Spinal cord (tissue), 10 donors: ENCODE results near the gene WASHC2C. TPM values are rescaled to one million over a fixed set of nuclear protein-coding genes. Genes with fewer than 3 reads are reported as not detected.
A peak's percentile ranks its signal among the peaks of the same experiment; 100 is the strongest.
"Not testable (repeated sequence)": the region's sequence is repeated elsewhere in the genome, so short reads cannot be mapped to it uniquely, and the experiment has no call there.

Experiments used
- DNase-seq, 6 donors: peaks; one replicate each; pipeline versions ENCODE4 v3.0.0 to v3.0.0-alpha.2; 2013 to 2015; ENCODE audit warnings: low spot score in 6 of 6, low read depth in 4 of 6
- H3K27ac ChIP-seq: one replicate; pipeline ENCODE4 v1.5.1; 2013; ENCODE audit warnings: low read depth, low read length, control low read depth
- H3K27me3 ChIP-seq: one replicate; pipeline ENCODE4 v1.6.1; 2013; ENCODE audit warnings: low read length; ENCODE audit not compliant: control insufficient read depth, insufficient read depth
- H3K36me3 ChIP-seq: one replicate; pipeline ENCODE4 v1.6.1; 2013; ENCODE audit warnings: low read length; ENCODE audit not compliant: control insufficient read depth, insufficient read depth
- H3K4me1 ChIP-seq: one replicate; pipeline ENCODE4 v1.6.1; 2013; ENCODE audit warnings: low read length; ENCODE audit not compliant: control insufficient read depth, insufficient read depth
- H3K4me3 ChIP-seq: one replicate; pipeline ENCODE4 v1.5.1; 2013; ENCODE audit warnings: low read depth, low read length, control low read depth
- H3K9me3 ChIP-seq: one replicate; pipeline ENCODE4 v1.6.1; 2013; ENCODE audit warnings: low read length; ENCODE audit not compliant: control insufficient read depth, insufficient read depth
- WGBS: methylation state at CpG from one replicate; pipeline ENCODE4 v1.1.5; 2013; ENCODE audit warnings: missing lambda C conversion rate; ENCODE audit not compliant: insufficient coverage; 5-methylcytosine and 5-hydroxymethylcytosine counted together
- polyA plus RNA-seq, 2 donors: library from polyadenylated mRNA; unstranded; fragments of 120-200 nt; gene quantifications; one replicate each; pipeline ENCODE4 v1.2.1, GENCODE V29; 2013; ENCODE audit not compliant: insufficient read length in 2 of 2
- total RNA-seq, 2 donors: library from RNA; depleted of rRNA in 1 of 2; stranded (reverse); fragments of 120-200 nt in 1 of 2; fragments of >200 nt in 1 of 2; gene quantifications; one replicate each; pipeline versions ENCODE4 v1.2.3 to v1.2.4, GENCODE V29; 2013 to 2014
- donor health status: healthy.

The WASHC2C gene
- total and polyA plus RNA-seq, 4 donors, result 41.4 to 44.6 (median 43.1) TPM

DNA sequence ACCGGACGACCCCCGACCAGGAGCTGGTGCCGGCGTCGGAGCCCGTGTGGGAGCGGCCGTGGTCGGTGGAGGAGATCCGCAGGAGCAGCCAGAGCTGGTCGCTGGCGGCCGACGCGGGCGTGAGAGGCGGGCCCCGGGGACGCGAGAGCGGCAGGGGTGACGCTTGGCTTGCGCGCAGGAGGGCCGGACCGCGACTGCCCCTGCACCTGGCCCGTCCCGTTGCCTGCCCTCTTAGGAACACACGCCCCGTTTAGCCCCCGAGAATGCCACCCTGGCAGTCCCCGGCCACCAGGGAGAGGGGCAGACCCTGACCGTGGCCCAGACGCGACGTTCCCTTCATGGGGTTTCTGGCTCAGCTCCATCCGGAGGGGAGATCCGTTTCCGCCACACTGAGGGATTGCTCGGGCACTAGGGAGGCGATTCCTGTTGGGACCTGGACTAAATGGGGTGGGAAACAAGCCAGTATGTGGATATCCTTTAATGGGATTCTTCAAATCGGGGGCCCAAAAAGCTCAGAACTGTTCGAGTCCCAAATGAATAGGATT, 427 bp downstream of the WASHC2C start:
- WGBS, result 0% methylated on average over 7 of the region's 45 CpGs
- not testable (repeated sequence) for DNase-seq, H3K27me3 ChIP-seq, H3K27ac ChIP-seq, H3K4me1 ChIP-seq, H3K36me3 ChIP-seq, H3K9me3 ChIP-seq
- H3K4me3 ChIP-seq, result peak overlapping the region; percentile 31

DNA sequence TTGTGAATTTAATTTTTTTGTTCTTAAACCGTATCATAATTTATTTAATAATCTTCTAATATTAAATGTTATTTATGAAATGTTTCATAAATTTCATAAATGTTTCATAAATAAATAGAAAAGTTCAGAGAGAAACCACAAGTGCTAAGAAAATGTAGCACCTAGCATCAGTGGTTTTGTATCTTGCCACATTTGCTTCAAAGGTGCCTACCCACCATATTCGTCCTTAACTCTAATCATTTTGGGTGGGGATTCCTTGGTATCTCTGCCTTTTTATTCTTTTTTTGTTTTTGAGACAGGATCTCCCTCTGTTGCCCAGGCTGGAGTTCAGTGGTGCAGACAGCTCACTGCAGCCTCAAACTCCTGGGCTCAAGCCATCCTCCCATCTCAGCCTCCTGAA, 7.4 kb downstream of the WASHC2C start:
- H3K9me3 ChIP-seq, H3K36me3 ChIP-seq, H3K27me3 ChIP-seq, DNase-seq, H3K27ac ChIP-seq, H3K4me3 ChIP-seq, H3K4me1 ChIP-seq: not testable (repeated sequence)
- no CpG with 5 or more reads among the region's 2 CpGs for WGBS

DNA sequence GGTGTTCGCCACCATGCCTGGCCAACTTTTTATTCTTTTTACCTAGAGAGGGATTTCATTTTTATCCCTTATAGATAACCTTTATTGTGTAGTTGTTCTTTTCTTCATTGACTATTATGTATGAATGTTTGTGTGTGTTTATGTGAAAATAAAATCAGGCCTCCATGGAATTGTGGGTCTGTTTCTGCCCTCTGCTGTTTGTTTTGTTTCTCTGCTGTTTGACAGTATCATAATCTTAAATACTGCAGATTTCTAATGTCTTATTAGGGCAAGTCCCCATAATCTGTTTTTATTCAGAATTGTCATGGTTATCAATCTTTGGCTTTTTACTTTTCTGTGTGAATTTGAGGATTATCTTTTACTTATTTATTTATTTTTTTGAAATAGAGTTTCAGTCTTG, 7.8 kb downstream of the WASHC2C start:
- DNase-seq, result peak in 2 of 6 donors; percentile 1 to 27
- H3K4me1 ChIP-seq, H3K9me3 ChIP-seq, H3K27me3 ChIP-seq, H3K27ac ChIP-seq, H3K36me3 ChIP-seq, H3K4me3 ChIP-seq: not testable (repeated sequence)
- WGBS, result no CpG with 5 or more reads among the region's 1 CpG

DNA sequence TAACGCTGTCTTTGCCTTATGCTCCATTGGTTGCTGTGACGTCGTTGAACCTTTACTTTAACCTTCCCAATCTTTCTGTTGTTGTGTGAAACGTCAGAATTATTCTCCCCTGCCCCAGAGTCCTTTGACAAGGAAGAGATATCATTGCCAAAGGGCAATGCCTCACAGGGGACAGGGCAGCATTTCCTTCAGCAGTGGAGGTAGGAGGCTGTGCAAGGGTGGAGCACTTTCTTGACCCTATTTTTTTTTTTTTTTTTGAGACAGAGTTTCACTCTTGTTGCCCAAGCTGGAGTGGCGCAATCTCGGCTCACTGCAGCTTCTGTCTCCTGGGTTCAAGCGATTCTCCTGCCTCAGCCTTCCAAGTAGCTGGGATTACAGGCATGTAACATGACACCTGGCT, 14.5 kb downstream of the WASHC2C start:
- H3K4me3 ChIP-seq, DNase-seq, H3K27ac ChIP-seq, H3K9me3 ChIP-seq, H3K27me3 ChIP-seq, H3K36me3 ChIP-seq, H3K4me1 ChIP-seq: not testable (repeated sequence)
- no CpG with 5 or more reads among the region's 7 CpGs for whole genome bisulfite sequencing

DNA sequence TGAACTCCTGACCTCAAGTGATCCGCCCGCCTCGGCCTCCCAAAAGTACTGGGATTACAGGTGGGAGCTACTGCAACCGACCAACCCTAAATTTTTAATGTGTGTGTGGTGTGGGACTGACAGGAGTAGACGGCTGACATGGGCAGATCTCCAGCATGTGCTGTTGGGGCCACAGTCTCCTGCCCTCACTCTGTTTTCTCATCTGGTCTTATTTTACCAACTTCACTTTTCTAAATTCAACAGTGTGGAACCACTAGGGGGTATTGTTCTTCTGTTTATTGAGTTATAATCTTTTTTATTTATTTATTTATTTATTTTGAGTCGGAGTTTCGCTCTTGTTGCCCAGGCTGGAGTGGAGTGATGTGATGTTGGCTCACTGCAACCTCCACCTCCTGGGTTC, 14.9 kb downstream of the WASHC2C start:
- H3K27ac ChIP-seq, result not testable (repeated sequence)

DNA sequence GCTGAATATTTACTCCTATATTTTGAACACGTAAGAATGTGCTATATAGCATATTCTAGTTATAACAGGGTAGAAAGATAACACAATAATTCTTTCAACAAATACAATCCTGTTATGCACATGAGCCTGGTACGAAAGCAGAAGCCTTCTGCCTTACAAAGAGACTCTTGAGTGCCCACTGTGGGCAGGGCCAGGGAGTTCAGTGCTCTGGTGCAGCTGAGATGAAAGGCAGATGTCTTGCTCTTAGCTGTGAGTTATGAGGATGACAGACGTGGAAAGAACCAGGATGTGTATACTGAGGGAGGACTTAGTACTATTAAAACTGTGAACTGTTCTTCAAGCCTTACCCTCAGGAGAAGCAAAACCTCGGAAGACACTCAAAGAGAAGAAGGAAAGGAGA, 24.1 kb downstream of the WASHC2C start:
- H3K4me1 ChIP-seq, H3K36me3 ChIP-seq, H3K4me3 ChIP-seq, H3K27me3 ChIP-seq, DNase-seq, H3K9me3 ChIP-seq, H3K27ac ChIP-seq: not testable (repeated sequence)
- no CpG with 5 or more reads among the region's 4 CpGs for WGBS

More for the DNA sequence above, 14.9 kb downstream of the WASHC2C start:
- no CpG with 5 or more reads among the region's 7 CpGs for WGBS
- not testable (repeated sequence) for H3K4me1 ChIP-seq, H3K27me3 ChIP-seq, DNase-seq, H3K9me3 ChIP-seq, H3K4me3 ChIP-seq, H3K36me3 ChIP-seq

DNA sequence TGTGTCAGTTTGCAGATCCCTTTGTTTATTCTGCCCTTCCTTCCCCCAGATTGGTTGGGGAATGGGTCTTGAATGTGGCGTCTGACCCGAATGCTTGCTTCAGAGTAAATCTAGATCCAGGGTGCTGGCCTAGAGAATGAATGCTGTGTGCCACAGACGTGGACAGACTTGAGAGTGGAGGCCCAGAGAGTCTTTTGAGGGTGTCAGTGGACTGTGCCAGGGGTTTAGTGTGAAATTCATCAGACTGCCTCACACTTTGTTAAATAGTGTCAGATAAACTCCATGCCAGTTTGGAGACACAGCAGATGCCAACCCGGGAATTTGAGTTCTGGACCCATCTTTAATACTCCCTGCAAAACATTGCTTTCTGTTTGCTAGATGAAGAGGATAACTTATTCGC, 25.1 kb downstream of the WASHC2C start:
- not testable (repeated sequence) for H3K27ac ChIP-seq, H3K4me1 ChIP-seq

GRCh38 chr10:45753979-45754495, 27.0 kb downstream of the WASHC2C start:
- not testable (repeated sequence) for H3K27ac ChIP-seq, H3K27me3 ChIP-seq, DNase-seq, H3K9me3 ChIP-seq, H3K36me3 ChIP-seq, H3K4me1 ChIP-seq, H3K4me3 ChIP-seq
- WGBS, result 90% methylated on average over 2 of the region's 7 CpGs

More for the DNA sequence above, 25.1 kb downstream of the WASHC2C start:
- H3K4me3 ChIP-seq, H3K36me3 ChIP-seq, H3K27me3 ChIP-seq, DNase-seq, H3K9me3 ChIP-seq: not testable (repeated sequence)
- WGBS, result 100% methylated on average over 1 of the region's 5 CpGs

DNA sequence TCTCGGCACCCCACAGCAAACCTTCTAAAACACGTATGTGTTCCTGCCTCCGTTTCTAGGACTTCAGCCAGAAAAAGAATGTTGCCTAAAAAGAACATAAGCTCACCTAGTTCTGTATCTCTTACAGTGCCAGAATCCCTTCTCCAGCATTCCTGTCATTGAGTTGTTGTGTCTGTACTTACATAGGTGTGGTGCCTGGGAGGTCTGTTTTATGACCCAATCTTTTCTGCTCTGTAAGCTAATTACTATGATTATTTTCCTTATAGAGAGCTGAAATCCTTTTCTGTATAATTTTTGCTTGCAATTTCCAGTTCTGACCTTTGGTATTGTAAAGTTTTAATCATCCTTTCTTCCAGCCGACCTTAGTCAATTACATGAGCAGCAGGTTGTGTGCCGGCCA, 28.0 kb downstream of the WASHC2C start:
- not testable (repeated sequence) for H3K4me1 ChIP-seq, H3K4me3 ChIP-seq, H3K27ac ChIP-seq, H3K9me3 ChIP-seq, H3K36me3 ChIP-seq, DNase-seq, H3K27me3 ChIP-seq
- WGBS, result no CpG with 5 or more reads among the region's 5 CpGs

DNA sequence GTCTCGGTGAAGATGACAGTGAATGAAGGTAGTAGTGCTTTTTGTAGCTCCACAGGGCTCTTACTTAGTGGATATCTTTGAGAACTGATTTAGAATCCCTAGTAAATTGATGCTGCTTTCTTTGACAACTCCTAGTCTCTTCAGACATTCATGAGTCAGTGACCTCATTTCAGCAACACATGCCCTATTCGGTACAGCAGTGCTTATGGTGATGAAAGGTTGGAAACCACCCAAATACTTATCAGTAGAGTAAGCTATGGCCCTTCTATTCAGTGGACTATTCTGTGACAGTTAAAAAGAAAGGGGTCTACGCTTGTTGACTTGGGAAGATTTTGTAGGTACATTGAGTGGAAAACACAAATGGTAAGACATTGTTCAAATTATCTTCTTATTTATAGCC, 29.0 kb downstream of the WASHC2C start:
- H3K4me1 ChIP-seq, H3K27ac ChIP-seq, H3K36me3 ChIP-seq, DNase-seq, H3K27me3 ChIP-seq, H3K9me3 ChIP-seq, H3K4me3 ChIP-seq: not testable (repeated sequence)
- no CpG with 5 or more reads among the region's 3 CpGs for WGBS
